ENCODE measurements around the gene MBD5.

The MBD5 gene

GRCh38 chr2:148207111-148207510, 186.2 kb downstream of the MBD5 start:
- DNase-seq = no peak
- Histone ChIP-seq H3K36me3 (ENCODE audit: control insufficient read depth in 1 of 2, insufficient read depth in 2 of 2, low read depth in 1 of 2, low read length in 2 of 2) (no peaks in the 10 kb centered on the region), H2BK12ac (ENCODE audit: low read length in 2 of 2) (no peak overlapping the region), H3K27me3 (ENCODE audit: control insufficient read depth in 1 of 2, insufficient read depth in 1 of 2, low read length in 2 of 2) (no peaks in the 10 kb centered on the region), H3K23ac (ENCODE audit: low read length in 2 of 2) (no peak overlapping the region), H4K91ac (ENCODE audit: low read length) (no peak overlapping the region), H3K9ac (ENCODE audit: low read length) (no peak overlapping the region), H4K8ac (ENCODE audit: low read length) (no peak overlapping the region), H2BK120ac (ENCODE audit: low read depth, low read length) (no peak overlapping the region), H2BK5ac (ENCODE audit: low read depth, low read length, poor library complexity, severe bottlenecking) (no peak overlapping the region), H3K4ac (ENCODE audit: low read depth in 1 of 2, low read length in 2 of 2) (no peak overlapping the region), H2AK5ac (ENCODE audit: low read length, severe bottlenecking) (no peak overlapping the region), H3K9me3 (ENCODE audit: control insufficient read depth, low read length) (no peaks in the 10 kb centered on the region), H3K79me1 (replicated peaks; ENCODE audit: low read length, poor library complexity, severe bottlenecking) (peaks cover 8% of the 10 kb centered on the region), H2AFZ (ENCODE audit: low read depth, low read length) (no peak overlapping the region), H3K4me3 (ENCODE audit: insufficient read depth in 1 of 2, low read depth in 1 of 2, low read length in 2 of 2) (no peak overlapping the region), H3K27ac (ENCODE audit: low read length, poor library complexity, severe bottlenecking) (no peak overlapping the region), H3K18ac (ENCODE audit: low read depth in 1 of 2, low read length in 2 of 2) (no peak overlapping the region), H3K4me2 (ENCODE audit: low read length, poor library complexity, severe bottlenecking) (no peak overlapping the region), H3K14ac (ENCODE audit: low read length in 2 of 2) (no peak overlapping the region), H3K4me1 (ENCODE audit: control insufficient read depth, insufficient read depth, low read depth, low read length) (no peaks in the 10 kb centered on the region), H2BK15ac (ENCODE audit: low read depth, poor library complexity, severe bottlenecking) (no peak overlapping the region)
- WGBS = 100% methylated on average over 1 of the region's 2 CpGs

- H4K91ac ChIP-seq (ENCODE audit: low read length) = no peak overlapping the region
- H3K36me3 ChIP-seq (ENCODE audit: control insufficient read depth in 1 of 2, insufficient read depth in 2 of 2, low read depth in 1 of 2, low read length in 2 of 2) = no peaks in the 10 kb centered on the region
- no peak overlapping the region for H3K4me2 ChIP-seq (ENCODE audit: low read length, poor library complexity, severe bottlenecking)
- DNase-seq = no peak
- H4K8ac ChIP-seq (ENCODE audit: low read length) = no peak overlapping the region
- H3K4ac ChIP-seq (ENCODE audit: low read depth in 1 of 2, low read length in 2 of 2) = no peak overlapping the region
- no peak overlapping the region for H3K23ac ChIP-seq (ENCODE audit: low read length in 2 of 2)
- no peak overlapping the region for H2BK120ac ChIP-seq (ENCODE audit: low read depth, low read length)
- no peaks in the 10 kb centered on the region for H3K9me3 ChIP-seq (ENCODE audit: control insufficient read depth, low read length)
- no peaks in the 10 kb centered on the region for H3K27me3 ChIP-seq (ENCODE audit: control insufficient read depth in 1 of 2, insufficient read depth in 1 of 2, low read length in 2 of 2)
- no peak overlapping the region for H3K14ac ChIP-seq (ENCODE audit: low read length in 2 of 2)
- H3K9ac ChIP-seq (ENCODE audit: low read length) = no peak overlapping the region
- no peak overlapping the region for H3K18ac ChIP-seq (ENCODE audit: low read depth in 1 of 2, low read length in 2 of 2)
- no peaks in the 10 kb centered on the region for H3K4me1 ChIP-seq (ENCODE audit: control insufficient read depth, insufficient read depth, low read depth, low read length)
- H2BK15ac ChIP-seq (ENCODE audit: low read depth, poor library complexity, severe bottlenecking) = no peak overlapping the region
- no peak overlapping the region for H2AK5ac ChIP-seq (ENCODE audit: low read length, severe bottlenecking)
- H3K27ac ChIP-seq (ENCODE audit: low read length, poor library complexity, severe bottlenecking) = no peak overlapping the region
- H2BK5ac ChIP-seq (ENCODE audit: low read depth, low read length, poor library complexity, severe bottlenecking) = no peak overlapping the region
- WGBS = 98% methylated on average over 2 of the region's 2 CpGs
- H2AFZ ChIP-seq (ENCODE audit: low read depth, low read length) = no peak overlapping the region
- H3K4me3 ChIP-seq (ENCODE audit: insufficient read depth in 1 of 2, low read depth in 1 of 2, low read length in 2 of 2) = no peak overlapping the region
- peaks cover 8% of the 10 kb centered on the region for H3K79me1 ChIP-seq (replicated peaks; ENCODE audit: low read length, poor library complexity, severe bottlenecking)
- no peak overlapping the region for H2BK12ac ChIP-seq (ENCODE audit: low read length in 2 of 2)
Measured at GRCh38 chr2:148209603-148210002, 188.7 kb downstream of the MBD5 start.

- Histone ChIP-seq H3K14ac (ENCODE audit: low read length in 2 of 2) (no peak overlapping the region), H3K27me3 (ENCODE audit: control insufficient read depth in 1 of 2, insufficient read depth in 1 of 2, low read length in 2 of 2) (no peaks in the 10 kb centered on the region), H3K4me2 (ENCODE audit: low read length, poor library complexity, severe bottlenecking) (no peak overlapping the region), H3K4me3 (ENCODE audit: insufficient read depth in 1 of 2, low read depth in 1 of 2, low read length in 2 of 2) (no peak overlapping the region), H3K18ac (ENCODE audit: low read depth in 1 of 2, low read length in 2 of 2) (no peak overlapping the region), H2BK15ac (ENCODE audit: low read depth, poor library complexity, severe bottlenecking) (no peak overlapping the region), H3K27ac (ENCODE audit: low read length, poor library complexity, severe bottlenecking) (no peak overlapping the region), H4K8ac (ENCODE audit: low read length) (no peak overlapping the region), H3K23ac (ENCODE audit: low read length in 2 of 2) (no peak overlapping the region), H3K9me3 (ENCODE audit: control insufficient read depth, low read length) (peaks cover 24% of the 10 kb centered on the region), H3K79me1 (replicated peaks; ENCODE audit: low read length, poor library complexity, severe bottlenecking) (peaks cover 10% of the 10 kb centered on the region), H2AFZ (ENCODE audit: low read depth, low read length) (no peak overlapping the region), H2BK5ac (ENCODE audit: low read depth, low read length, poor library complexity, severe bottlenecking) (no peak overlapping the region), H2BK12ac (ENCODE audit: low read length in 2 of 2) (no peak overlapping the region), H3K4me1 (ENCODE audit: control insufficient read depth, insufficient read depth, low read depth, low read length) (no peaks in the 10 kb centered on the region), H4K91ac (ENCODE audit: low read length) (no peak overlapping the region), H2BK120ac (ENCODE audit: low read depth, low read length) (no peak overlapping the region), H3K36me3 (ENCODE audit: control insufficient read depth in 1 of 2, insufficient read depth in 2 of 2, low read depth in 1 of 2, low read length in 2 of 2) (peaks cover 2 to 3% of the 10 kb centered on the region in 2 experiments), H3K9ac (ENCODE audit: low read length) (no peak overlapping the region), H2AK5ac (ENCODE audit: low read length, severe bottlenecking) (no peak overlapping the region), H3K4ac (ENCODE audit: low read depth in 1 of 2, low read length in 2 of 2) (no peak overlapping the region)
- WGBS = 97% methylated on average over 3 of the region's 5 CpGs
- DNase-seq = no peak
Measured at GRCh38 chr2:148218326-148219075, 197.6 kb downstream of the MBD5 start.

GRCh38 chr2:148221166-148221565, 200.3 kb downstream of the MBD5 start:
- Histone ChIP-seq H3K14ac (ENCODE audit: low read length in 2 of 2) (no peak overlapping the region), H3K18ac (ENCODE audit: low read depth in 1 of 2, low read length in 2 of 2) (no peak overlapping the region), H3K4me3 (ENCODE audit: insufficient read depth in 1 of 2, low read depth in 1 of 2, low read length in 2 of 2) (no peak overlapping the region), H3K9ac (ENCODE audit: low read length) (no peak overlapping the region), H2BK12ac (ENCODE audit: low read length in 2 of 2) (no peak overlapping the region), H3K27ac (ENCODE audit: low read length, poor library complexity, severe bottlenecking) (no peak overlapping the region), H2BK15ac (ENCODE audit: low read depth, poor library complexity, severe bottlenecking) (no peak overlapping the region), H3K4me1 (ENCODE audit: control insufficient read depth, insufficient read depth, low read depth, low read length) (no peaks in the 10 kb centered on the region), H3K9me3 (ENCODE audit: control insufficient read depth, low read length) (peaks cover 24% of the 10 kb centered on the region), H3K79me1 (replicated peaks; ENCODE audit: low read length, poor library complexity, severe bottlenecking) (peaks cover 8% of the 10 kb centered on the region), H3K27me3 (ENCODE audit: control insufficient read depth in 1 of 2, insufficient read depth in 1 of 2, low read length in 2 of 2) (no peaks in the 10 kb centered on the region), H3K4ac (ENCODE audit: low read depth in 1 of 2, low read length in 2 of 2) (no peak overlapping the region), H3K23ac (ENCODE audit: low read length in 2 of 2) (no peak overlapping the region), H3K4me2 (ENCODE audit: low read length, poor library complexity, severe bottlenecking) (no peak overlapping the region), H4K8ac (ENCODE audit: low read length) (no peak overlapping the region), H2BK5ac (ENCODE audit: low read depth, low read length, poor library complexity, severe bottlenecking) (no peak overlapping the region), H4K91ac (ENCODE audit: low read length) (no peak overlapping the region), H2AFZ (ENCODE audit: low read depth, low read length) (no peak overlapping the region), H2BK120ac (ENCODE audit: low read depth, low read length) (no peak overlapping the region), H3K36me3 (ENCODE audit: control insufficient read depth in 1 of 2, insufficient read depth in 2 of 2, low read depth in 1 of 2, low read length in 2 of 2) (peaks cover 2 to 3% of the 10 kb centered on the region in 2 experiments), H2AK5ac (ENCODE audit: low read length, severe bottlenecking) (no peak overlapping the region)
- DNase-seq = no peak
- WGBS = 100% methylated on average over 3 of the region's 4 CpGs
